ENCODE data around the gene OARD1.
"Not testable (repeated sequence)": the region's sequence is repeated elsewhere in the genome, so short reads cannot be mapped to it uniquely, and the experiment has no call there.

Gene OARD1

GRCh38 chr6:41071923-41072835 is at the start of gene OARD1:
TSS of gene OARD1 (minus strand) at chr6:41072356. CDS start at chr6:41071634, 722 bp downstream.
- peak; percentile 100 for DNase-seq
- peak; percentile 91 for TF ChIP-seq POLR2A (IDR thresholded peaks at IDR 0.05; ENCODE audit: low read length)
- TF ChIP-seq GATA1 (IDR thresholded peaks at IDR 0.05; ENCODE audit: low read depth, low read length), result no peak

GRCh38 chr6:41120058-41120457 is 47.9 kb upstream of the OARD1 start:
- no peak for DNase-seq
- TF ChIP-seq POLR2A (IDR thresholded peaks at IDR 0.05; ENCODE audit: low read length) (no peak), GATA1 (IDR thresholded peaks at IDR 0.05; ENCODE audit: low read depth, low read length) (no peak)

GRCh38 chr6:41119508-41119907 is 47.4 kb upstream of the OARD1 start:
- TF ChIP-seq GATA1 (IDR thresholded peaks at IDR 0.05; ENCODE audit: low read depth, low read length) (no peak), POLR2A (IDR thresholded peaks at IDR 0.05; ENCODE audit: low read length) (no peak)
- DNase-seq, result no peak

- not testable (repeated sequence) for DNase-seq
Measured at GRCh38 chr6:41115027-41115426, 42.9 kb upstream of the OARD1 start.

GRCh38 chr6:41111017-41111416 is 38.9 kb upstream of the OARD1 start:
- DNase-seq, result no peak
- no peak for TF ChIP-seq POLR2A (IDR thresholded peaks at IDR 0.05; ENCODE audit: low read length)
- TF ChIP-seq GATA1 (IDR thresholded peaks at IDR 0.05; ENCODE audit: low read depth, low read length), result no peak

GRCh38 chr6:41103847-41104246 is 31.7 kb upstream of the OARD1 start:
- no peak for TF ChIP-seq GATA1 (IDR thresholded peaks at IDR 0.05; ENCODE audit: low read depth, low read length)
- no peak for TF ChIP-seq POLR2A (IDR thresholded peaks at IDR 0.05; ENCODE audit: low read length)
- no peak for DNase-seq

- TF ChIP-seq POLR2A (IDR thresholded peaks at IDR 0.05; ENCODE audit: low read length) (no peak), GATA1 (IDR thresholded peaks at IDR 0.05; ENCODE audit: low read depth, low read length) (no peak)
- DNase-seq, result no peak
Measured at GRCh38 chr6:41100871-41101287, 28.7 kb upstream of the OARD1 start.

GRCh38 chr6:41098366-41098765 is 26.2 kb upstream of the OARD1 start:
- no peak for DNase-seq
- TF ChIP-seq POLR2A (IDR thresholded peaks at IDR 0.05; ENCODE audit: low read length), result no peak
- TF ChIP-seq GATA1 (IDR thresholded peaks at IDR 0.05; ENCODE audit: low read depth, low read length), result no peak

GRCh38 chr6:41097467-41098090 is 25.4 kb upstream of the OARD1 start:
- no peak for DNase-seq
- TF ChIP-seq POLR2A (IDR thresholded peaks at IDR 0.05; ENCODE audit: low read length) (no peak), GATA1 (IDR thresholded peaks at IDR 0.05; ENCODE audit: low read depth, low read length) (no peak)

- no peak for DNase-seq
- TF ChIP-seq GATA1 (IDR thresholded peaks at IDR 0.05; ENCODE audit: low read depth, low read length) (no peak), POLR2A (IDR thresholded peaks at IDR 0.05; ENCODE audit: low read length) (no peak)
Measured at GRCh38 chr6:41093729-41094128, 21.6 kb upstream of the OARD1 start.

GRCh38 chr6:41092421-41093140 is 20.4 kb upstream of the OARD1 start:
- DNase-seq, result peak; percentile 29 to 47

GRCh38 chr6:41090841-41091761 is 18.9 kb upstream of the OARD1 start:
- no peak for DNase-seq
- TF ChIP-seq GATA1 (IDR thresholded peaks at IDR 0.05; ENCODE audit: low read depth, low read length) (no peak), POLR2A (IDR thresholded peaks at IDR 0.05; ENCODE audit: low read length) (no peak)

More at GRCh38 chr6:41092421-41093140, 20.4 kb upstream of the OARD1 start:
- TF ChIP-seq POLR2A (IDR thresholded peaks at IDR 0.05; ENCODE audit: low read length) (no peak), GATA1 (IDR thresholded peaks at IDR 0.05; ENCODE audit: low read depth, low read length) (no peak)

GRCh38 chr6:41088451-41088850 is 16.3 kb upstream of the OARD1 start:
- TF ChIP-seq GATA1 (IDR thresholded peaks at IDR 0.05; ENCODE audit: low read depth, low read length), result no peak
- TF ChIP-seq POLR2A (IDR thresholded peaks at IDR 0.05; ENCODE audit: low read length), result no peak
- no peak for DNase-seq

Measured in erythroblast (primary cell).